ENCODE measurements around the gene AGMO. TPM values are rescaled to one million over a fixed set of nuclear protein-coding genes. Genes with fewer than 3 reads are reported as not detected.

AGMO gene
- total and polyA plus RNA-seq, 3 donors from 2014 or later, result 13.1 to 52.8 (median 46.6) TPM

- intact Hi-C loops (cut with DNase I; ENCODE audit: low total_unique reads), result no loop called here
- TF ChIP-seq POLR2A (IDR thresholded peaks at IDR 0.05) (no peak), CTCF (IDR thresholded peaks at IDR 0.05) (no peak)
Measured at GRCh38 chr7:15239801-15240200, 322.0 kb downstream of the AGMO start.

GRCh38 chr7:15236952-15237351 is 324.9 kb downstream of the AGMO start:
- intact Hi-C loops (cut with DNase I; ENCODE audit: low total_unique reads), result no loop called here
- WGBS, 2 donors, result 70 to 86% methylated on average over 2 of the region's 2 CpGs
- no peaks in the 10 kb centered on the region for H3K27me3 ChIP-seq
- H3K27ac ChIP-seq, result no peak overlapping the region
- no peaks in the 10 kb centered on the region for H3K36me3 ChIP-seq (ENCODE audit: low read depth, missing control alignments)
- H3K9me3 ChIP-seq, result no peaks in the 10 kb centered on the region
- TF ChIP-seq POLR2A (IDR thresholded peaks at IDR 0.05), result no peak
- TF ChIP-seq CTCF (IDR thresholded peaks at IDR 0.05), result no peak
- no peak overlapping the region for H3K4me3 ChIP-seq
- H3K4me1 ChIP-seq, result no peaks in the 10 kb centered on the region
- DNase-seq, result no peak

More at GRCh38 chr7:15239801-15240200, 322.0 kb downstream of the AGMO start:
- no peak for DNase-seq
- Histone ChIP-seq H3K27me3 (no peaks in the 10 kb centered on the region), H3K9me3 (no peaks in the 10 kb centered on the region), H3K4me1 (no peaks in the 10 kb centered on the region), H3K4me3 (no peak overlapping the region), H3K36me3 (ENCODE audit: low read depth, missing control alignments) (no peaks in the 10 kb centered on the region), H3K27ac (no peak overlapping the region)
- WGBS, 2 donors, result 71 to 81% methylated on average over 4 of the region's 4 CpGs

GRCh38 chr7:15234431-15234830 is 327.4 kb downstream of the AGMO start:
- Histone ChIP-seq H3K4me1 (no peaks in the 10 kb centered on the region), H3K27ac (no peak overlapping the region), H3K36me3 (ENCODE audit: low read depth, missing control alignments) (no peaks in the 10 kb centered on the region), H3K4me3 (no peak overlapping the region), H3K27me3 (no peaks in the 10 kb centered on the region), H3K9me3 (no peaks in the 10 kb centered on the region)
- no peak for DNase-seq
- 78 to 85% methylated on average over 3 of the region's 3 CpGs for WGBS, 2 donors
- TF ChIP-seq POLR2A (IDR thresholded peaks at IDR 0.05) (no peak), CTCF (IDR thresholded peaks at IDR 0.05) (no peak)
- intact Hi-C loops (cut with DNase I; ENCODE audit: low total_unique reads), result no loop called here

GRCh38 chr7:15228831-15229230 is 333.0 kb downstream of the AGMO start:
- no peaks in the 10 kb centered on the region for H3K36me3 ChIP-seq (ENCODE audit: low read depth, missing control alignments)
- TF ChIP-seq POLR2A (IDR thresholded peaks at IDR 0.05) (no peak), CTCF (IDR thresholded peaks at IDR 0.05) (no peak)

GRCh38 chr7:15225981-15226380 is 335.8 kb downstream of the AGMO start:
- DNase-seq, result no peak
- H3K9me3 ChIP-seq, result no peaks in the 10 kb centered on the region
- no peak overlapping the region for H3K27ac ChIP-seq
- intact Hi-C loops (cut with DNase I; ENCODE audit: low total_unique reads), result no loop called here
- no peaks in the 10 kb centered on the region for H3K4me1 ChIP-seq
- no peak overlapping the region for H3K4me3 ChIP-seq
- TF ChIP-seq CTCF (IDR thresholded peaks at IDR 0.05), result no peak
- no peak for TF ChIP-seq POLR2A (IDR thresholded peaks at IDR 0.05)
- no peaks in the 10 kb centered on the region for H3K27me3 ChIP-seq
- WGBS, 2 donors, result 75 to 81% methylated on average over 1 of the region's 1 CpG
- H3K36me3 ChIP-seq (ENCODE audit: low read depth, missing control alignments), result no peaks in the 10 kb centered on the region

More at GRCh38 chr7:15228831-15229230, 333.0 kb downstream of the AGMO start:
- H3K27me3 ChIP-seq, result no peaks in the 10 kb centered on the region
- H3K4me1 ChIP-seq, result no peaks in the 10 kb centered on the region
- 63 to 64% methylated on average over 3 of the region's 3 CpGs for whole genome bisulfite sequencing, 2 donors
- intact Hi-C loops (cut with DNase I; ENCODE audit: low total_unique reads), result no loop called here
- no peaks in the 10 kb centered on the region for H3K9me3 ChIP-seq
- H3K4me3 ChIP-seq, result no peak overlapping the region
- H3K27ac ChIP-seq, result no peak overlapping the region
- no peak for DNase-seq

All from testis (tissue), 3 donors.